Tibial nerve (tissue), 4 donors: Measurements from ENCODE around the gene CCDC85B. TPM values are rescaled to one million over a fixed set of nuclear protein-coding genes. Genes with fewer than 3 reads are reported as not detected.

Experiments used
- DNase-seq, 2 donors: peaks; one replicate each; pipeline ENCODE4 v3.0.0-alpha.2; 2019; ENCODE audit warnings: low spot score in 2 of 2
- H3K27ac ChIP-seq, 4 donors: fragments of 200-600 bp; sonication (generic) in 3 of 4; one replicate each; pipeline ENCODE4 v1.5.1; 2017 to 2019; ENCODE audit warnings: mild to moderate bottlenecking in 1 of 4
- H3K27me3 ChIP-seq, 2 donors: fragments of 200-600 bp; sonication (generic) in 1 of 2; one replicate each; pipeline versions ENCODE4 v1.5.1 to v1.6.0; 2017 to 2019
- H3K36me3 ChIP-seq, 3 donors: fragments of 200-600 bp; sonication (generic); one replicate each; pipeline ENCODE4 v1.5.1; 2018 to 2019
- H3K4me1 ChIP-seq, 4 donors: fragments of 200-600 bp; sonication (generic) in 3 of 4; one replicate each; pipeline ENCODE4 v1.5.1; 2017 to 2019
- H3K4me3 ChIP-seq, 4 donors: fragments of 200-600 bp; sonication (generic) in 3 of 4; one replicate each; pipeline ENCODE4 v1.5.1; 2017 to 2019; ENCODE audit warnings: mild to moderate bottlenecking in 1 of 4, moderate library complexity in 1 of 4
- H3K9me3 ChIP-seq, 4 donors: fragments of 200-600 bp; sonication (generic) in 3 of 4; one replicate each; pipeline ENCODE4 v1.5.1; 2017 to 2019
- EP300 ChIP-seq, 2 donors: sonication (generic); formaldehyde crosslinking; IDR thresholded peaks; one replicate each; pipeline ENCODE4 v1.6.1; 2017; ENCODE audit warnings: antibody characterized with exemption in 2 of 2, mild to moderate bottlenecking in 1 of 2
- POLR2A ChIP-seq, 2 donors: fragments of 450-650 bp; IDR thresholded peaks; one replicate each; pipeline ENCODE4 v1.6.1; 2017; ENCODE audit warnings: antibody characterized with exemption in 2 of 2, mild to moderate bottlenecking in 2 of 2, moderate library complexity in 2 of 2
- WGBS, 2 donors: methylation state at CpG; one replicate each; pipeline ENCODE4 v1.1.5; 2018; 5-methylcytosine and 5-hydroxymethylcytosine counted together
- total RNA-seq, 4 donors: library from RNA; depleted of rRNA; stranded (reverse); fragments of >200 nt; gene quantifications; one replicate each; pipeline ENCODE4 v1.1.0, GENCODE V29; 2016
- TF ChIP-seq, protein P1 (sequence below), 5 experiments: fragments of 200-600 bp in 3 of 5; fragments of 450-650 bp in 2 of 5; sonication (generic) in 3 of 5; IDR thresholded peaks; one replicate each; pipeline ENCODE4 v1.5.1; 2016 to 2019; ENCODE audit warnings: antibody characterized with exemption in 5 of 5, mild to moderate bottlenecking in 3 of 5, moderate library complexity in 2 of 5

Gene CCDC85B
- total RNA-seq, 4 donors from 2014 or later: 73.0 to 108 (median 89.4) TPM

DNA sequence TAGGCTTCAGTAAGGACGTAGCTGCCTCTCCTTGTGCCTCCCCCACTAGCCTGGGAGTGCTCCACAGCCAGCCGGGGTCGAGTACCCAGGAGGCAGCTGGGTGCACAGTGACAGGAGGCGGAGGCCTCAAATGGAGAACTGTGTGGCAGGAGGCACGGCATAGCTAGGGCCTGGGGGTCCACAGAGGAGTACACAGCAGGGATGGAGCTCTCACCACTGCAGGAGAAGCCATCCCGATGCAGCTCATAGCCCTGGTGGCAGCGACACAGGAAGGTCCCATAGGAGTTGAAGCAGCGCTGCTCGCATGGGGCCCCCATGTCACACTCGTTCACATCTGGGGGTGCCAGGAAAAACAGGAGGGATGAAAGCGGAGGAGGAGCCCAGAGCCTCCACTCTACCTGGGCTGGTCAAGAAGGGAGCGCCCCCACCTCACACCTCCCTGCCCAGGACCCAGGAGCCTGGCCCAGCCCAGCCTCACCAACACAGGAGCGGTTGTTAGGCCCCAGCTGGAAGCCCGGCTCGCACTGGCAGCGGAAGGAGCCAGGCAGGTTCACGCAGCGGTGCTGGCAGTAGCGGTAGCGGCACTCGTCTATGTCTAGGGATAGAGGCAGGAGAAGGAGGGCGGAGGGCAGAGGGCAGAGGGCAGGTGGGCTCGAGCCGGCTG, 20.7 kb upstream of the CCDC85B start:
- Histone ChIP-seq H3K9me3 (no peaks in the 10 kb centered on the region), H3K36me3 (peaks cover 0 to 61% (median 12%) of the 10 kb centered on the region in 3 donors), H3K4me1 (peaks cover 0 to 46% (median 12%) of the 10 kb centered on the region in 4 donors), H3K4me3 (no peak overlapping the region), H3K27me3 (no peaks in the 10 kb centered on the region), H3K27ac (peak overlapping the region in 1 of 4 donors; percentile 9)
- DNase-seq: no peak
- no peak for TF ChIP-seq POLR2A (IDR thresholded peaks at IDR 0.05)
- no peak for TF ChIP-seq EP300 (IDR thresholded peaks at IDR 0.05)
- TF ChIP-seq, protein P1, sequence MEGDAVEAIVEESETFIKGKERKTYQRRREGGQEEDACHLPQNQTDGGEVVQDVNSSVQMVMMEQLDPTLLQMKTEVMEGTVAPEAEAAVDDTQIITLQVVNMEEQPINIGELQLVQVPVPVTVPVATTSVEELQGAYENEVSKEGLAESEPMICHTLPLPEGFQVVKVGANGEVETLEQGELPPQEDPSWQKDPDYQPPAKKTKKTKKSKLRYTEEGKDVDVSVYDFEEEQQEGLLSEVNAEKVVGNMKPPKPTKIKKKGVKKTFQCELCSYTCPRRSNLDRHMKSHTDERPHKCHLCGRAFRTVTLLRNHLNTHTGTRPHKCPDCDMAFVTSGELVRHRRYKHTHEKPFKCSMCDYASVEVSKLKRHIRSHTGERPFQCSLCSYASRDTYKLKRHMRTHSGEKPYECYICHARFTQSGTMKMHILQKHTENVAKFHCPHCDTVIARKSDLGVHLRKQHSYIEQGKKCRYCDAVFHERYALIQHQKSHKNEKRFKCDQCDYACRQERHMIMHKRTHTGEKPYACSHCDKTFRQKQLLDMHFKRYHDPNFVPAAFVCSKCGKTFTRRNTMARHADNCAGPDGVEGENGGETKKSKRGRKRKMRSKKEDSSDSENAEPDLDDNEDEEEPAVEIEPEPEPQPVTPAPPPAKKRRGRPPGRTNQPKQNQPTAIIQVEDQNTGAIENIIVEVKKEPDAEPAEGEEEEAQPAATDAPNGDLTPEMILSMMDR (IDR thresholded peaks at IDR 0.05): no peak
- 74 to 81% methylated on average over 22 to 24 of the region's 24 CpGs for WGBS, 2 donors

GRCh38 chr11:65870307-65870658, 20.2 kb upstream of the CCDC85B start:
- Histone ChIP-seq H3K9me3 (no peaks in the 10 kb centered on the region), H3K27ac (peak overlapping the region in 1 of 4 donors; percentile 95), H3K4me1 (peaks cover 0 to 46% (median 12%) of the 10 kb centered on the region in 4 donors), H3K4me3 (no peak overlapping the region), H3K27me3 (no peaks in the 10 kb centered on the region), H3K36me3 (peaks cover 0 to 56% (median 9%) of the 10 kb centered on the region in 3 donors)
- 52 to 70% methylated on average over 5 to 10 of the region's 11 CpGs for WGBS, 2 donors
- DNase-seq: no peak
- TF ChIP-seq, protein P1 (IDR thresholded peaks at IDR 0.05): no peak
- TF ChIP-seq EP300 (IDR thresholded peaks at IDR 0.05) (no peak), POLR2A (IDR thresholded peaks at IDR 0.05) (no peak)

DNA sequence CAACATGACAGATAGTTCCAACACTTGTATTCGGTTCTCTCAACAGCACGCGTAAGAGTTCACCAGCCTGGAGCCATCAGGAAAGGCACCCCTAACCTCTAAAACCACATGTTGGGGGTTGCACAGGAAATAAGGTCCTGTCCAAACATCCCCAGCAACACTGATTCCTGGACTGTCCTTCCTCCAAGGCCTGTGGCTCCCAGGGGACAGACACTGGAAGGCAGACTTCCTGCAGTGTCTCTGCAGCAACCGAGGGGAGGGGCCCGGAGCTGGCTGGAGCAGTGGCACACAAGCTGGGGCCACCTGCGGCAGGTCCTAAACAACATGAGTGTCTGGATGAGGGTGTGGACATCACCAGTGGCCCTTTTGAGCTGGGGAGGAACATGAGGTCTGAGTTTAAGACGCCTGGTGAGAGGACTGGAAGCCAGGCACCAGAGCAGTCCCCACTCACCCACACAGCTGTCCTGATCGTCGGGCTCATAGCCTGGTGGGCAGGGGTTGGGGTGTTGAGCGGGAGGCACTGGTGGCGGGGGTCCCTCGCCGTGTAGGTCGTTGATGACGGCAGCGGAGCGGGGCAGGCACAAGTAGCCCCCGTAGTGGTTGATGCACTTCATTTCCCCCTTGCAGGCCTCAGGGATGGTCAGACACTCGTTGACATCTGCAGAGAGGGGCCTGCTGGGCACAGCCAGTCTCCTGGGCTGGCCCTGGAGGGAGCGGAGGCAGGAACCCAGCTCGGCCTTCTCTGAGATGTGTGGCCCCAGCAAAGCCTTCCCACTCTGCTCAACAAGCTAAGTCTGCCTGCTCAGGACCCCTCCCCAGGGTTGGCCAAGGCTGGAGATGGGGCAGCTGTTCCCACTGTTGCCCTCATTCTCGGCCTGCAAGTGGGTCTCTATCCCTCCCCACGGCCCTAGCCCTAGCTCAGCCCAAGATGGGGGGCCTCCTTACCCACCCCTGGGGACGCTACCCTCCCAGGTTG, 19.5 kb upstream of the CCDC85B start:
- no peaks in the 10 kb centered on the region for H3K27me3 ChIP-seq
- DNase-seq: no peak
- peak overlapping the region in 1 of 4 donors; percentile 69 for H3K4me3 ChIP-seq
- H3K9me3 ChIP-seq: no peaks in the 10 kb centered on the region
- H3K36me3 ChIP-seq: peaks cover 0 to 49% (median 2%) of the 10 kb centered on the region in 3 donors
- WGBS, 2 donors: 65 to 69% methylated on average over 17 to 20 of the region's 24 CpGs
- peak overlapping the region in 3 of 4 donors; percentile 88 to 95 (median 95) for H3K27ac ChIP-seq
- peaks cover 0 to 46% (median 12%) of the 10 kb centered on the region in 4 donors for H3K4me1 ChIP-seq
- TF ChIP-seq, protein P1 (IDR thresholded peaks at IDR 0.05): no peak
- TF ChIP-seq EP300 (IDR thresholded peaks at IDR 0.05) (no peak), POLR2A (IDR thresholded peaks at IDR 0.05) (no peak)

DNA sequence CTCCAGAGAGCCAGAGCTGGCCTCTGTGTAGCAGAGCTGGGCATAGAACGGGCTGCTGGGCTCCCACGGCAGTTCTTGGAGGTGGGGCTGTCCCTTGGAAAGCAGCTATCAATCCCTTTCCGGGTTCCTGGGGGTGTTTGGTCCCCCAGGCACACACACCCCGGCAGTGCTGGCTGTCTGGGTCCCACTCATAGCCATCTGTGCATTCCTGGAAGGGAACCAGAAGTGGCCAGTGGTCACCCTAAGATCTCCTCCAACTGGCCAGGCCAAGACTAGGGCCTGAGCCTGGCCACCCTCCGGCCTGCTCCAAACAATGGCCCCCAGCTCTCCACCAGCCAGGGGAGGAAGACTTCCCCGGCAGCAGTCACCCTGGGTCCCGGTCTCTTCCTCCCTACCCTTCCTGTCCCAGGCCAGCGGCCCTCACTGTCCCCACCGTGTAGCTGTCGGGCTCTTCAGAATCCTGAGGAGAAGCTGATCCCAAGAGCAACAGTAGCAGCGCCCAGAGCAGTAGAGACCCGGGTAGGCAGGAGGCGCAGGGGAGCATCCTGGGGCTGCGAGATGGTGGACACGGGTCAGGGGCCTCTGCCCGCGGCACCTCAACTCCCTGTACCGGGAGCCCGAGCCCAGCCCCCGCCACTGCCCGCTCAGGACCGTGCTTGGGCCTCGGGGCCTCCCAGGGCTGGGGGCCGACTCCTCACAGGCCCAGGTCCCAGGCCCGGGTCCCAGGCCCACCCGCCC, 18.5 kb upstream of the CCDC85B start:
- TF ChIP-seq POLR2A (IDR thresholded peaks at IDR 0.05) (no peak), EP300 (IDR thresholded peaks at IDR 0.05) (no peak)
- H3K36me3 ChIP-seq: peaks cover 0 to 39% (median 0%) of the 10 kb centered on the region in 3 donors
- H3K27me3 ChIP-seq: no peaks in the 10 kb centered on the region
- WGBS, 2 donors: 15 to 16% methylated on average over 8 to 13 of the region's 26 CpGs
- H3K9me3 ChIP-seq: no peaks in the 10 kb centered on the region
- H3K27ac ChIP-seq: peak overlapping the region; percentile 84 to 95 (median 92)
- peaks cover 0 to 46% (median 12%) of the 10 kb centered on the region in 4 donors for H3K4me1 ChIP-seq
- DNase-seq: no peak
- peak overlapping the region; percentile 44 to 69 (median 56) for H3K4me3 ChIP-seq
